Stimulated activated CD8-positive, alpha-beta memory T cell treated with anti-CD3 and anti-CD28 coated beads, Interleukin-15, amount 100 ng/mL, for 24 hours (primary cell): Measurements from ENCODE around the gene MAPK13.
"Not testable (repeated sequence)": the region's sequence is repeated elsewhere in the genome, so short reads cannot be mapped to it uniquely, and the experiment has no call there.

Experiments used
- DNase-seq: peaks from one replicate; pipeline ENCODE4 v3.0.0-alpha.2; 2020; ENCODE audit warnings: low read depth

MAPK13 gene

DNA sequence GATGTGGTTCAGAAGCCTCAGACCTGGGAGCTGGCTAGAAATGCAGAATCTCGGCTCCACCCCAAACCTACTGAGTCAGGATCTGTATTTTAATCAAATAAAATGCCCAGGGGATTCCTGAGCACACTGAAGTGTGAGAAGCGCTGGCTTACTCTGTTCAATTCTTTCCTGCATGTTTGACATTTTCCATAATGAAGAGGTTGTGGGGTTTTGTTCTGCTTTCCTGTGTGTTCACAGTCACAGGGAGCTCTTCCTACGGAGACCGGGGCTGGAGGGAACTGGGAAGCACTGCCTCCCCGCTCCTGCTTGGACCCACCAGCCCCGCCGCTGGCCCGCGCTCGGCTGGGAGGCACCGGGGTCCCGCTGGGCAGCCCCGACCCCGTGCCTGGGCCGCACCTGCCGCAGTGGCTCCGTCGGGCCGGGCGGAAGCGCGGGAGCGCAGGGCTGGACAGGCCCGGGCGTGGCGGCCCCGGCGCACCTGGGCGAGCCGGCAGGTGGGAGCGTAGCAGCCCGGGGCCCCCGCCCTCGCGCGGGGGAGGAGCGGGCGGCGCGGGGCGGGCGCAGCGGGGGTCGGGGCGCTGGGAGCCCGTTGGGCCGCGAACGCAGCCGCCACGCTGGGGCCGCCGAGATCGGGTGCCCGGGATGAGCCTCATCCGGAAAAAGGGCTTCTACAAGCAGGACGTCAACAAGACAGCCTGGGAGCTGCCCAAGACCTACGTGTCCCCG, at the start of gene MAPK13:
Gene MAPK13, plus strand, starts transcription at position 573 of the 726 bp plus-strand sequence. Its CDS starts 70 bp downstream, at position 643.
- DNase-seq: no peak

DNA sequence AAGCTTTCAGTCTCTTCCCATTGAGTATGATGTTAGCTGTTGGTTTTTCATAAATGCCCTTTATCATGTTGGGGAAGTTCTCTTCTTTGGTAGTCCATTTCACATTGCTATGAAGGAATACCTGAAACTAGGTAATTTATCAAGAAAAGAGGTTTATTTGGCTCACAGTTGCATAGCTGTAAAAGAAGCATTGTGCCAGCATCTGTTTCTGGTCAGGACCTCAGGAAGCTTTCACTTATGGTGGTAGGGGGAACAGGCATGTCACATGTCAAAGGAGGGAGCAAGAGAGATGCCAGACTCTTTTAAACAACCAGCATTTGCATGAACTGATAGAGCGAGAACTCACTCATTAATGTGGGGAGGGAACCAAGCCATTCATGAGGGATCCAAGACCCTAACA, 48.0 kb upstream of the MAPK13 start:
- no peak for DNase-seq

DNA sequence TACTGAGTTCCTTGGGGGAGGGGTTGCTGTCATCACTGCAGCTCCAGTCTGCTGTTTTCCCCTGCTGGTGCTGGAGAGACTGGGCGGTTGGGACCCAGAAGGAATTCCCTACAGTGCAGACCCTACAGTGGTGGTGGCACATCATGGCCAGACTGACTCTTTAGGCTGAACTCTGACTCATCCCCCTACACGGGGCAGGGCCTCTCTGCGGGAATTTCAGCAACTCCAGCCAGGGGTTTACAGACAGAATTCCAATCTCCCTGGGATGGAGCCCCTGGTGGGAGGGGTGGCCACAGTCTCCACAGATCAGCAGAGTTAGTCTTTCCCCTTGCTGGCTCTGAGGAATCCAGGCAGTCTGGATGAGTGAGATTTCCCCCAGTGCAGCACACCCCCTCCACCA, 46.9 kb upstream of the MAPK13 start:
- no peak for DNase-seq

DNA sequence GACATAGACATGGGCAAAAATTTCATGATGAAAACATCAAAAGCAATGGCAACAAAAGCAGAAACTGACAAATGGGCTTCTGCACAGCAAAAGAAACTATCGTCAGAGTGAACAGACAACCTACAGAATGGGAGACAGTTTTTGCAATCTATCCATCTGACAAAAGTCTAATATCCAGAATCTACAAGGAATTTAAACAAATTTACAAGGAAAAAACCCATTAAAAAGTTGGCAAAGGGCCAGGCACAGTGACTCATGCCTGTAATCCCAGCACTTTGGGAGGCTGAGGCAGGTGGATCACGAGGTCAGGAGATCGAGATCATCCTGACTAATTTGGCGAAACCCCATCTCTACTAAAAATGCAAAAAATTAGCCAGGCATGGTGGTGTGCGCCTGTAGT, 42.1 kb upstream of the MAPK13 start:
- not testable (repeated sequence) for DNase-seq

DNA sequence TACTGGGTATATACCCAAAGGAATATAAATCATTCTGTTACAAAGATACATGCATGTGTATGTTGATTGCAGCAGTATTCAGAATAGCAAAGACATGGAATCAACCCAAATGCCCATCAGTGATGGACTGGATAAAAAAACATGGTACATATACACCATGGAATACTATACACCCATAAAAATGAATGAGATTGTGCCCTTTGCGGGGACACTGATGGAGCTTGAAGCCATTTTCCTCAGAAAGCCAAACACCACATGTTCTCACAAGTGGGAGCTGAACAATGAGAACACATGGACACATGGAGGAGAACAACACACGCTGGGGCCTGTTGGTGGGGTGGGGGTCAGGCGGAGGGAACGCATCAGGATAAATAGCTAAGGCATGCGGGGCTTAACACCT, 41.3 kb upstream of the MAPK13 start:
- DNase-seq: no peak

DNA sequence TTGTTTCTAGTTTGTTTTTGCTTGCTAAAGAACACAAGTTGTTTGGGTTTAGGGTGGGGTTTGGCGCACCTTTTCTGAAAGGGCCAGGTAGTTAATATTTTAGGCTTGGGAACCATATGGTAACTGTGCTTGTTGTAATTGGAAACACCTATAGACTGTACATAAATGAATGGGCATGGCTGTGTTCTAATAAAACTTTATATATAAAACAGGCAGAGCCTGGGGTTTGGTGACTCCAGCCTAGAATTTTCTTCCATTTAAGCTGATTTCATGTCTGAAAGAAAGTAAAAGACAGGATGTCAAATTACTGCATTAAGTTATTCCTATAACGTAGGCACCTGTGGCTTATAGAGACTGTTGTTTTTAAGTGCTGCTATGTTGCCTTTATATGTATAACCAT, 36.1 kb upstream of the MAPK13 start:
- DNase-seq: no peak

DNA sequence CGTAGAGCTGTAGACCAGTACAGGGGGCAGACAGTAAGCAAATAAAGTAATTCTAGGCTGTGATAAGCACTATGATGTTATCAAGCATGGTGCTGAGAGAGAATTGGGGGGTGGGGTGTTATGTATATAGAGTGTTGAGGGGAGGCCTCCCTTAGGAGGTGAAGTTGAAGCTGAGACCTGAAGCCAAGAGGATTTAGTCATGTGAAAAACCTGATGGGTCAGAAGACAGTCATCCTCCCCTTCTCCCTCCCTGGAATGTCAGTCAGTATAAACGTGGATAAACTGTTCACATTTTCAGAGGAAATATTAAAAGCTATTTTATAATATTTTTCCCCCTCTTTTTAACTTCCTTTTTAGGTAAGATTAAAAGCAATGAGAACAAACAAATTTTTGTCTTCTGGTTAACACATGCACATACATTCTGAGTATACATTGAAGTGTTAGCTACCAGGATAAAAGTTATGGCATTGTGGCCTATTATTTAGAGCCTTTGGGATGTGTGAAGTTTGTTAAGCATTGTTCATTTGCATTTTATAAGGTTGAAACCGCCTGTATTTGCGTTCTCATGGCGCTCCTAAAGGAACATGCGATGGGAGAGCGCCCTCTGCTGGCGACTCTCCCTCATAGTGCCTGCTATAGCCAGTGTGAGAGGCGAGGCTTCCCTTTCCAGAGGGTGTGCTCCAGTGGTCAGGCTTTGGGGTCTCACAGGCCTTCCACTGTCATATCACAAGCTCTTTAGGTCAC, 35.4 kb upstream of the MAPK13 start:
- DNase-seq: peak; percentile 79

DNA sequence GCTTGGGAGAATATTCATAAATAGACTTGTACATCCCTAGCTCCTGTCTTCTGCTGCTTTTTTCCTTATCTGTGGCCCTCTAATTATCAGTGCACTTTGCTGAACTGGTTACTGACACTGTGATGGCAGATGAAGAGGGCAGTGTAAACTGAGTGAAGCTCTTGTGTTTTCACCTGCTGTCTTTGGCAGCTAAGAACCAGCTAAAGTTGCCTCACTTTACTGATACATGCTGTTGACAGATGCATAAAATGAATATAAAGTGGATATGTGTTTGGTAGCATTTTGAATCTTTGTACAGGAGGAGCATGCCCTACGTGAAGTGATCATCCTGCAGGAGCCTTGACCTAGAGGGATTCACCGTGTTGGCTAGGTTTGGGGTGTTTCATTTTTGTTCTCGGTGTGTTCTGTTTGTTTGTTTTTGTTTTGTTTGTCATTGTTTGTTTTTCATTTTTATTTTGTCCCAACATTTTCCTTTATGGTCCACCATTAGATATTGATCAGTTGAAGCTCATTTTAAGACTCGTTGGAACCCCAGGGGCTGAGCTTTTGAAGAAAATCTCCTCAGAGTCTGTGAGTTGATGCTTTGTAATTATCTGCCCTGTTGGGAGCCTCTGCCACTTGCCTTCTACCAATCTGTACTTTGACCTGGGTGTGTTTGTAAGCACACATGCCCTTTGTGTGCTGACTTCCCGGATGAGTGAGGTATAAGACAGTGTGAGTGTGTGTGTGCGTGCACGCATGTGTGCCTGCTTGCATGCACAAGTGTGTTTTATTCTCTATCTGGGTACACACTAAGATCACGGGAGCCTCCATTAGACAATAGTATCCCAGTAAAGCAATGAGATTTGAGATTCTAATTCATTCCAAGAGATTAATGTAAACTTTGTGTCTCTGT, 34.6 kb upstream of the MAPK13 start:
- no peak for DNase-seq

DNA sequence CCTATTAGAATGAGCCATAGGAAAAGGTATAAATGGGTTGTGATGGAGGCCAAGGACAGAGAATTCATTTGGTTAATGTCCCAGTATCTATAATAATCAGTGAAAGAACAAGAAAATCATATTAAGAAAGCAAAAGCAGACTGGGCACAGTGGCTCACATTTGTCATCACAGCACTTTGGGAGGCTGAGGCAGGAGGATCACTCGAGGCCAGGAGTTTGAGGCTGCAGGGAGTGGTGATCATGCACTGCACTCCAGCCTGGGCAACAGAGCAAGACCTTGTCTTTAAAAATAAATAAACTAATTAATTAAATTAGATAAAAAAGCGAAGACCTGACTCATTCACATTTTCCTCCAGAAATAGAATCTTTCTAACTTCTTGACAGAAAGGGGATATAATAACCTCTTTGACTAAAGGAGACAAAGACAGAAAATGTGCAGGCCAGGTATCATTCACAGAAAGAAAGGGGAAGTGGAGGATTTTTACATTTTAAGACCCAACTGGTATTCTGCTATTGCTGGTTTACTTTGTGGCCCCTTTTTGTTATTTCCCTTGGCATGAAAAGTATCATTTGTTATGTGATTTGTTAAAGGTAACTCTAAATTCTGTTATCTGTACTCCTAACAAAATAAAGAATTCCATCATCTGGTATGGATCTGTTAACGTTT, 31.9 kb upstream of the MAPK13 start:
- no peak for DNase-seq

DNA sequence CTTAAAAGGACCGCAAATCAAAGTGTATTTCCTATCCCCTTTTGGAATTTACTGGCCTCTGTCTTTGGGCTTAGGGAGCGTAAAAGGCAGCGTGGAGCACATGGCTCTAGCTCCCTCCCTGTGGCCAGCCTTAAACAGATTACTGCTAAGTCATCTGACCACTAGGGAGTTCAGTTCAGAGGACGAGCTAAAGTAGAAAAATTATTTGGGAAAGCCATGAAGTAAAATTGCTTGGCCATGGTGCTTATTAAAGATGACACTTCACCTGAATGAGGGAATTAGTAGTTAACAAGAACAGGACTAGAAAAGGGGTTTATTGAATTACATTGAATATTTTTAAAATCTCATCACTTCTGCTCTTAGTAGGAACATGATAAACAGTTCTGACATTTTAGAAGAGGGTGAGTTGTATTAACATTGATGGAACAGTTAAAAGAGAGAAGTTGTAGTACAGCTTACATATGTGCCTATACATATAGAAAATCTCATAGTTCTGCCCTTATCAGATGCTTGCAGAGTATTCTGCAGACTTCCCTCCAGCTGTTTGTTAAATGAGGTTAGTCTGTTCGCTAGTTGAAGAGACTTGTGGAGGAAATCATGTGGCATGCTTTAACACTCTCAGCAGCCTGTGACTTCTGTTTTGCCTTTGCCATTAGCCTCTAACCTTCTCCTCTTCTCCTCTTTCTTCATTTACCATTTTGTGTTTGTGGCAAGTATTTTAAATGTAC, 31.2 kb upstream of the MAPK13 start:
- no peak for DNase-seq

DNA sequence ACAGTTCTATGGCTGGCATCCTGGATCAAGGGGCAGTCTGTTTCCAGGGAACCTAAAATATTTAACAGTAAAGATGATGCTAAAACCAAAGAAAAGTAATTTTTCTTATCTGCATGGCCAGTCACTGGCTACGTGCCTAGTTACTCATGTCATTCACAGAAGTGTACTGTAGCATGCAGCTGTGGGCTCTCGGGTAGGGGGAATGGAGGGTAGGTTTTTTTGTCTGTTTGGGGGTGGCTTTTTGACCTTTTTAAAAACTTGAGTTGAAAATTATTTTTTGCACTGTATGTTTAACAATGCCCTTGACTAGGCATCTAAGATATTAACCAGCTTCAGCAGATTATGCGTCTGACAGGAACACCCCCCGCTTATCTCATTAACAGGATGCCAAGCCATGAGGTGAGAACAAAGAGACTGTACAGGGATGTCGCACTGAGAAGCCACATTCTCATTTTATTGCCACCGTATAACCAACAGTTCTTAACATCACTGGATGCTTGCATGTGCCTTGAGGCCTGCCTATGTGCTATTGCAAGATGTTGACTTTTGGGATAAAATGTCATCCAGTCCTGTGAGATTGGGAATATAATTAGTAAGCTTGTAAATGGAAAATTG, 30.3 kb upstream of the MAPK13 start:
- no peak for DNase-seq

DNA sequence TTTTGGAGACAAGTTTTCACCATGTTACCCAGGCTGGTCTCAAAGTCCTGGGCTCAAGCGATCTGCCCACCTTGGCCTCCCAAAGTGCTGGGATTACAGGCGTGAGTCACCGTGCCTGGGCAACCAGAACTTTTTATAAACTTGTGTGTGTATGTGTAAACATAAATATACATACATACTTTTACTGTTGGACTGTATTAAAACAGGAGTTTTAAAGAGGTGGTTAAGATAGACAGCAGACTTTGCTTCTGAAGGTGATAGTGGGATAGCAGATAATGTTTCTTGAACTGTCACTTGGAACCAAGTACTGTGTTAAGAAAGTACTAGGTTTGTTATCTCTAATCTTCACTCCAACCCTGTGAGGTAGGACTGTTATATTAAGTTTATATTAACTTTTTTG, 28.6 kb upstream of the MAPK13 start:
- no peak for DNase-seq

DNA sequence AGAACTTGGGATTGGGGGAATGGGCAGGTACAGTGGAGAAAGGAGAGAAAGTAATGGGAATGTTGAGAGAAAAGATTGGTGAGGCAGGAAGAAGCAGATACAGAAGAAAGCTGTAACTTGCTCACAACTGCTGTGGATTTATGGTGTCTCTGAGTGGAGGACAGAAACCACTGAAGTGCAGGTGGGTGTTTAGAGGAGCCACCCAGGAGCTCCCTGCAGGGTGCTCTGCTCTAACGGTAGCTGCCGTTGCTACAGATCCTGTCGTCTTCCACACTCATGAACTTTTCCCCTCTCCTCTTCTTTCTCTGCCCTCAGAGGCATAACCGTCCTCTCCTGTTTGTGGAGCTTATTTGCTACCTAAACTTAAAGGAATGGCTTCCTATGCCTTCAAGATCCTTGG, 27.5 kb upstream of the MAPK13 start:
- no peak for DNase-seq

DNA sequence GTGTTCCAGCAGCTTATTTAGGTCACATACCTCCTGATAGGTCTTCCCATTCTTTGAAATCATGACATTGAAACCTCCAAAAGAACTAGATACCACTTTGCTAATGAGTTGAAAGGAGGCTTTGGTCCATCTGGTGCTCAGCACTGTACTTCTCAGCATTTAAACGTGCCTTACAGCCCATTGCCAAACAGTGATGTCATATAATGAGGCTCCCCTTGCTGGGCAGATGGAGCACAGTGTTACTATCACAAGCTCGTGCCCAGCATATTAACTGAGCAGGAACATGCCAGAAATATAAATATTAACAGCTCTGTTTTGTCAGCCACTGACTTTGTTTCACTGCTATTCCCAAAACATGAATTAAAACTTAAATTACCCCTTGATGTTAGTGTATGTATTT, 25.5 kb upstream of the MAPK13 start:
- no peak for DNase-seq

DNA sequence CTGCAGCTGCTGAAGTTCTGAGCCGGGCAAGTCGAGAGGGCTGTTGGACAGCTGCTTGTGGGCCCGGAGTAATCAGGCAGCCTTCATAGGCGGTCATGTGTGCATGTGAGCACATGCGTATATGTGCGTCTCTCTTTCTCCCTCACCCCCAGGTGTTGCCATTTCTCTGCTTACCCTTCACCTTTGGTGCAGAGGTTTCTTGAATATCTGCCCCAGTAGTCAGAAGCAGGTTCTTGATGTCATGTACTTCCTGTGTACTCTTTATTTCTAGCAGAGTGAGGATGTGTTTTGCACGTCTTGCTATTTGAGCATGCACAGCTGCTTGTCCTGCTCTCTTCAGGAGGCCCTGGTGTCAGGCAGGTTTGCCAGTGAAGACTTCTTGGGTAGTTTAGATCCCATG, 21.2 kb upstream of the MAPK13 start:
- no peak for DNase-seq

DNA sequence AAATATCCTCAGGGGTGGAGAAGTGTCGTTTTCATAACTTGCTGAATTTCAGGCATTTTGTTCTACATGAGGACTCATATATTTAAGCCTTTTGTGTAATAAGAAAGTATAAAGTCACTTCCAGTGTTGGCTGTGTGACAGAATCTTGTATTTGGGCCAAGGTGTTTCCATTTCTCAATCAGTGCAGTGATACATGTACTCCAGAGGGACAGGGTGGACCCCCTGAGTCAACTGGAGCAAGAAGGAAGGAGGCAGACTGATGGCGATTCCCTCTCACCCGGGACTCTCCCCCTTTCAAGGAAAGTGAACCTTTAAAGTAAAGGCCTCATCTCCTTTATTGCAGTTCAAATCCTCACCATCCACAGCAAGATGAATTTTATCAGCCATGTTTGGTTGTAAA, 20.3 kb upstream of the MAPK13 start:
- DNase-seq: no peak

DNA sequence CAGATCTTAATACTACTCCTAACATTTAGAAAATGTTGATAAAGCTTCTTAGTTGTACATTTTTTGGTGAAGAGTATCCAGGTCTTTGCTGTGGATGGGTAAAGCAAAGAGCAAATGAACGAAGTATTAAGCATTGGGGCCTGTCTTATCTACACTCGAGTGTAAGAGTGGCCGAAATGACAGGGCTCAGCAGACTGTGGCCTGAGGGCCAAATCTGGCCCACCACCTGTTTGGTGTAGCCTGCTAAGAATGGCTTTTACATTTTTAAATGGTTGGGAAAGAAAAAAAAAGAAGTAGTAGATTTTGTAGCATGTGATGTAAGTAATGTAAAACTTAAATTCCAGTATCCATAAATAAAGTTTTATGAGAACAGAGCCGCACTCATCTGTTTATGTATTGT, 19.4 kb upstream of the MAPK13 start:
- DNase-seq: no peak

DNA sequence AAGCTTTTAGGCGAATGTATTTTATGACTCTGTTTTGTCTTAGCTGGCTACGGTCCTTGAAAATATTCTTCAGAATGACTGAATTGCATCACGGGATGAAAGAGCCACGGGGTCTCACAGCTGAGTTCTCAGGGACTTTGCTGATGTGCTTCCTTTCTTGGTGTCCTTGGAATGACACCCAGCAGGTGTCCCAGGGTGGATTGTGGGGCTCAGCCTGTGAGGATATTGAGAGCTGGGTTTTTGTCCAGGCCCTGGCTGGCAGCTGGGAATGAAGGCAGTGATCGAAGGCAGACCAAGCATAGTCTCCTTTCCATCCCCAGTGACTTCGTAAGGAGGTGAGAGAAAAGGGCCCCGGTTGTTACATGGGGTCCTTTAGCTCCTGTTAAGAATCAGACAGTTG, 18.8 kb upstream of the MAPK13 start:
- no peak for DNase-seq

DNA sequence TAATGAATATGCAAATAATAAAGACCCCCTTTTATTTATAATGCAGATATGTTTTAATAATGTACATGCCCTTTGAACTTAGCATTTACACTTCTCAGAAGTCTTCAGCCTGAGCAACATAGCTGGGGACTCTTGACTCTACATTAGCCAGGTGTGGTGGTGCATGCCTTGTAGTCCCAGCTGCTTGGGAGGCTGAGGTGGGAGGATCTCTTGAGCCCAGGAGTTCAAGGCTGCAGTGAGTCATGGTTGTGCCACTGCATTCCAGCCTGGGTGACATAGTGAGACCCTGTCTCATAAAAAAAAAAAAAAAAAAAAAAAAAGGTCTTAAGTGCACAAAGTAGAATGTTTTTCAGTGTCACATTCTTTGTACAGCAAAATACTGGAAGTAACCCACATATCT, 17.3 kb upstream of the MAPK13 start:
- DNase-seq: no peak

DNA sequence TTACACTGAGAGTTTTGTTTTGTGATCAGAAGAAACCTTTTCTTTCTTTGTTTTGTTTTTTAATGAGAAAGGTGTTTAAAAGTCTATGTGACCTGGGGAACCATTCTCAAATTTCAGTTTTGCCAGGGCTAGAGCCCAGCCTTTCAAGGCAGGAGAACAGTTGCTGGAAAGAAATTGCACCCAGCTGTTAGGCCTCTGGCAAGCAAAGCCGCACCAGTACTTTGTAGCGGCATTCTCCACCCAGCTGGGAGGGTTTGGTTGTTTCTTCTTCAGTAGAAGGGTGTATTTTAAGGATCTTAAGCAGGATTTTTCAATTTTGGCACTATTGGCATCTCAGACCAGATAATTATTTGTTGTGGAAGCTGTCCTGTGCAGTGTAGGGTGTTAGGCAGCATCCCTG, 16.6 kb upstream of the MAPK13 start:
- DNase-seq: no peak

DNA sequence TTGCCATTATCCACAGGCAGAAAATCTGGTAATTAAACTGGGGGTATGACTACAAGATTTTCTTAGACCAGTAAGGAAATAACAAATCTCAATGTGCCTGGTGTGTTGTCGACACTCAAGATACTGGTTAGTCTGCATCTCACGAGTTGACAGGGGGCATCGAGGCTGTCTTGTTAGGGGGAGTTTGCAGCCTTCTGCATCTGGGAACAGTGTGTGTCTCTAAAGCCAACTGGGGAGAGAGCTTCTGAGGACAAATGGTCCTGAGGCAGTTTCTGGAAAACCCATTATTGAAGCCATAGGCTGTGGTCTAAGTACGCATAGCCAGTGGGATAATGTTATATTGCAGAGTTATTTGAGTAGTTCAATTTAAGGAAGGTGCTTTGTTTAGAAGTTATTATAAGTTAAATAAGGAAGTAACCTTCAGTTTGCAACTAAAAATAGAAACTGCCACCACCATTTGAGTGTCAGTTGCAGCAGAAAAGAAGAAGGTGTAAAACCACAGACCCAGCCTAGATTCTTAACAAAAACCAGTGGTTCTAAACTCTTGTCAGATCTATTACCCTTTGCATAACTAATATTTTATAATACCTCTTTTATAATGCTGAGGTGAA, 15.4 kb upstream of the MAPK13 start:
- no peak for DNase-seq
